HEK293T (cell line): Measurements from ENCODE around the gene NBAS.

Experiments used
- ARNT ChIP-seq: fragments of 450-650 bp; IDR thresholded peaks from 2 replicates; pipeline ENCODE4 v1.6.1; 2017; ENCODE audit warnings: mild to moderate bottlenecking
- BHLHE40 ChIP-seq: fragments of 450-650 bp; IDR thresholded peaks from 2 replicates; pipeline ENCODE4 v1.6.1; 2016; ENCODE audit warnings: mild to moderate bottlenecking, moderate library complexity, borderline replicate concordance
- ELF4 ChIP-seq: fragments of 450-650 bp; IDR thresholded peaks from 2 replicates; pipeline ENCODE4 v1.6.1; 2017; ENCODE audit warnings: antibody characterized with exemption
- FOXK2 ChIP-seq: fragments of 450-650 bp; IDR thresholded peaks from 2 replicates; pipeline ENCODE4 v1.6.1; 2016; ENCODE audit warnings: mild to moderate bottlenecking
- SP1 ChIP-seq: fragments of 450-650 bp; IDR thresholded peaks from 2 replicates; pipeline ENCODE4 v1.6.1; 2017

- TF ChIP-seq FOXK2 (no peak), BHLHE40 (no peak), SP1 (no peak), ARNT (no peak), ELF4 (no peak)
These were observed 360.6 kb downstream of the NBAS start for GRCh38 chr2:15200581-15200980.
